Measurements from ENCODE around the gene APOBEC3A. TPM values are rescaled to one million over a fixed set of nuclear protein-coding genes. Genes with fewer than 3 reads are reported as not detected.
A peak's percentile ranks its signal among the peaks of the same experiment; 100 is the strongest.

Gene APOBEC3A
- total RNA-seq, 1 donor from 2014 or later, result not detected

DNA sequence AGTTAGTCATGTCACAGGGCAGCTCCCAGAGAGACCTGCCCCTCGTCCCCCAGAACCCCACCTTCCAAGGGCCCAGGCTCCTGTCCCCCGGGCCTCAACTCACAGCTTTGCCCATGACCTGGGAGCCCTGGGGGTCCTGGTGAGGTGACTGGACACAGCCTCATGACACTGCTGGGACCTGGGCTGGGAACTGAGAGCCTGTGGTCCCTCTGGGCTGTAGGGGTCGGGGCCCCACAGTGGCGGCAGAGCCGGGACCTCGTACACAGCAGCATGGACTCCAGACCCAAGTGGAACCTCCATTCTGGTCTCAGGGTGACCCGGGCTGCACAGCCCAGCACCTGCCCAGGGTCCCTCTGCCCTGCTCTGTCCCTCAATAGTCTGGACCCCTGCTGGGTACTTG lies 6.9 kb downstream of the APOBEC3A start:
- no peaks in the 10 kb centered on the region for H3K4me1 Mint-ChIP-seq
- H3K27me3 Mint-ChIP-seq (ENCODE audit: low read depth), result no peaks in the 10 kb centered on the region
- no peak overlapping the region for H3K4me3 Mint-ChIP-seq
- TF ChIP-seq, protein P1, sequence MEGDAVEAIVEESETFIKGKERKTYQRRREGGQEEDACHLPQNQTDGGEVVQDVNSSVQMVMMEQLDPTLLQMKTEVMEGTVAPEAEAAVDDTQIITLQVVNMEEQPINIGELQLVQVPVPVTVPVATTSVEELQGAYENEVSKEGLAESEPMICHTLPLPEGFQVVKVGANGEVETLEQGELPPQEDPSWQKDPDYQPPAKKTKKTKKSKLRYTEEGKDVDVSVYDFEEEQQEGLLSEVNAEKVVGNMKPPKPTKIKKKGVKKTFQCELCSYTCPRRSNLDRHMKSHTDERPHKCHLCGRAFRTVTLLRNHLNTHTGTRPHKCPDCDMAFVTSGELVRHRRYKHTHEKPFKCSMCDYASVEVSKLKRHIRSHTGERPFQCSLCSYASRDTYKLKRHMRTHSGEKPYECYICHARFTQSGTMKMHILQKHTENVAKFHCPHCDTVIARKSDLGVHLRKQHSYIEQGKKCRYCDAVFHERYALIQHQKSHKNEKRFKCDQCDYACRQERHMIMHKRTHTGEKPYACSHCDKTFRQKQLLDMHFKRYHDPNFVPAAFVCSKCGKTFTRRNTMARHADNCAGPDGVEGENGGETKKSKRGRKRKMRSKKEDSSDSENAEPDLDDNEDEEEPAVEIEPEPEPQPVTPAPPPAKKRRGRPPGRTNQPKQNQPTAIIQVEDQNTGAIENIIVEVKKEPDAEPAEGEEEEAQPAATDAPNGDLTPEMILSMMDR (conservative IDR thresholded peaks at IDR 0.05), result no peak
- H3K9me3 Mint-ChIP-seq, result no peaks in the 10 kb centered on the region
- no peak overlapping the region for H3K27ac Mint-ChIP-seq (ENCODE audit: unreplicated experiment)
- H3K36me3 Mint-ChIP-seq (ENCODE audit: low read depth), result no peaks in the 10 kb centered on the region
- DNase-seq (ENCODE audit: low read depth, low spot score), result no peak

DNA sequence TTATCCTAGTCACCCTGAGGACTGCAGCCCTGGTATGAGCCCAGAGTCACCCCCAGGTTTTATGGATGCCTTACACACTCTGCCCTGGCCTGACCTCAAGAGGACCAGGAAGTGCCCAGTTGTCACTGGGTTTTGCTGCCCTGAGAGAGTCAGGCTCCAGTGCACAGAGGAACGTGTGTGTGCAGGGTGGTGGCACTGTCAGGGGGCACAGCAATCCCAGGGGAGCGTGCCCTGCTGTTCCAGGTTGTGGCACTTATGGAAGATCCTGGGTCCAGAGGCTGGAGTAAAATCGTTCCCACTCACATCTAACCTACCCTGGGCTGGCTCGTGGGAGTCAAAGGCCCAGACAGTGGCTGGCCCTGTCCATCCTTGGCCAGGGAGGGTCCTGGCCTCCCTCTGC lies 7.6 kb downstream of the APOBEC3A start:
- no peak overlapping the region for H3K4me3 Mint-ChIP-seq
- H3K27ac Mint-ChIP-seq (ENCODE audit: unreplicated experiment), result no peak overlapping the region
- no peaks in the 10 kb centered on the region for H3K9me3 Mint-ChIP-seq
- no peaks in the 10 kb centered on the region for H3K27me3 Mint-ChIP-seq (ENCODE audit: low read depth)
- no peaks in the 10 kb centered on the region for H3K4me1 Mint-ChIP-seq
- TF ChIP-seq, protein P1 (conservative IDR thresholded peaks at IDR 0.05), result no peak
- DNase-seq (ENCODE audit: low read depth, low spot score), result no peak
- H3K36me3 Mint-ChIP-seq (ENCODE audit: low read depth), result no peaks in the 10 kb centered on the region

DNA sequence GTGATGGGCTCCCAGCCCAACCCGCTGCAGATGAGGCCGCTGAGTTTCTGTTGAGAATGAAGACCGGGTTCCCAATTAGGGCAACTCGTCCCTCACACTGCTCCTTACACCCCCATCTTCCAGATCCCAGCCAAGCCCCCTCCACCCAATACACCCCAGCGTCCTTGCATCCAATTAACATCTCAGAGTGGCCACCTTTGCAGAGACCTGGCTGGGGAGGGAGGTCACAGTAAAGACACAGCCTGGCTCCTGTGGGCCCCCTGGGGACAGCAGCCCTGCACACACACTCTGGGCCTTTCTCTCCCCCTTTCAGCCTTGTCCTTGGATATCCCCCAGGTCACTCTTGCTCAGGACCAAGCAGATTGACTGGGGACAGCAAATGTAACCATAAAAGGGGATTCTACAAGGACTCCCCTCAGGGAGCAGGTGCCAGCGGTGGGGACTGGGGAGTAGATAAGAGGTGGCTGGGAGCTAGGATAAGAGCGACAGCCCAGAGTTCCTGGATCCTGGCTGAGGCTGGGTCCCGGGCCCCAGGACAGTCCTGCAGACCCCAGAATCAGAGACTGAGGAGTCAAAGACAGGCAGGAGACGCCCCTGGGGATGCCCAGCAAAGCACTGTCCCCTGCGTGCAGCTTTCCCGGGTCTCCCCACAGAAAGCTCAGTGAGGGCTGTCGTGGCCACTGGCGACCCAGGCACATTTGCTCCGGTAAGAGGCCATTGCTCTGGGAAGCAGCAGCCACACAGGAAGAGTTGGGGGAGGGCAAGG lies 8.4 kb downstream of the APOBEC3A start:
- H3K27ac Mint-ChIP-seq (ENCODE audit: unreplicated experiment), result peak overlapping the region; percentile 6
- H3K4me1 Mint-ChIP-seq, result no peaks in the 10 kb centered on the region
- TF ChIP-seq, protein P1 (conservative IDR thresholded peaks at IDR 0.05), result no peak
- no peaks in the 10 kb centered on the region for H3K9me3 Mint-ChIP-seq
- no peak overlapping the region for H3K4me3 Mint-ChIP-seq
- peaks cover 6% of the 10 kb centered on the region for H3K27me3 Mint-ChIP-seq (ENCODE audit: low read depth)
- no peak for DNase-seq (ENCODE audit: low read depth, low spot score)
- no peaks in the 10 kb centered on the region for H3K36me3 Mint-ChIP-seq (ENCODE audit: low read depth)

DNA sequence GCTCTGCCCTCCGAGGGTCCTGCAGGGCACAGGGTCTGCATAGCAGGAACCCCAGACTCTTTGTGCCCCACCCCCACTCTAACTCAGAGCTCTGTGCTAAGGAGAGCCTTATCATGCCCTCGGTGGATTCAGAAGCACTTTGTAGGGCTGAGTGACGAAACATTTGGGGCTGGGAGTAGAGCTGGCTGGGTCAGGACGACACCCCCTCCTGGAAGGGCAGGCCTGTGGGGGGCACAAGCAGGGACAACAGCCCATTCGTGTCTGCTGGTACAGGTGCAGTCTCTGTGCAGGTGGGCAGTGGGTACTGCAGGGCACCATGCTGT lies 8.9 kb downstream of the APOBEC3A start:
- DNase-seq (ENCODE audit: low read depth, low spot score), result no peak
- H3K4me3 Mint-ChIP-seq, result no peak overlapping the region
- TF ChIP-seq, protein P1 (conservative IDR thresholded peaks at IDR 0.05), result no peak
- H3K36me3 Mint-ChIP-seq (ENCODE audit: low read depth), result no peaks in the 10 kb centered on the region
- H3K9me3 Mint-ChIP-seq, result no peaks in the 10 kb centered on the region
- no peaks in the 10 kb centered on the region for H3K4me1 Mint-ChIP-seq
- peaks cover 9% of the 10 kb centered on the region for H3K27me3 Mint-ChIP-seq (ENCODE audit: low read depth)
- H3K27ac Mint-ChIP-seq (ENCODE audit: unreplicated experiment), result no peak overlapping the region

DNA sequence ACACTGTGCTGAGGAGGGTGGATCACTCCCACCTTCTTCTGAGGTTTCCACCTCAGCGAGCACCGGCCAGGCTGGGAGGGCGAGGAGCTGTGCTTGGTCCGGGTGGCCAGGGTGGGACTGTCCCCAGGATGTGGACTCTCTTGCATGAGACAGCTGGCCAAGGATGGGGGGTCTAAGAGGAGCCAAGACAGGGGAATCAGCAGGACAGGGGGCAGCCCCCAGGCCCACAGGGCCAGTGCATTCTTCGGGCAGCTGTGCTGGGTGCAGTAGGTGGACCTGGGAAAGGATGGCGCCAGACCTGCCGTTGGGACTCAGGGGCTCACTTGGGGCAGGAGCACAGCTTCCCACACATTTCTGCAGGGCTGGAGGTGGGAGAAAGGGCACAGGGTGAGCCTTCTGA lies 9.5 kb downstream of the APOBEC3A start:
- DNase-seq (ENCODE audit: low read depth, low spot score), result no peak
- Mint-ChIP-seq H3K9me3 (no peaks in the 10 kb centered on the region), H3K4me3 (no peak overlapping the region)

More for the DNA sequence above, 9.5 kb downstream of the APOBEC3A start:
- peaks cover 13% of the 10 kb centered on the region for H3K27me3 Mint-ChIP-seq (ENCODE audit: low read depth)
- peak overlapping the region; percentile 83 for H3K27ac Mint-ChIP-seq (ENCODE audit: unreplicated experiment)
- no peaks in the 10 kb centered on the region for H3K4me1 Mint-ChIP-seq
- H3K36me3 Mint-ChIP-seq (ENCODE audit: low read depth), result no peaks in the 10 kb centered on the region
- TF ChIP-seq, protein P1 (conservative IDR thresholded peaks at IDR 0.05), result no peak
